Large intestine (tissue), 3 donors: Measurements from ENCODE around the gene LRRC45. TPM values are rescaled to one million over a fixed set of nuclear protein-coding genes. Genes with fewer than 3 reads are reported as not detected.

Source experiments
- DNase-seq, 2 donors: peaks; one replicate each; pipeline versions ENCODE4 v3.0.0 to v3.0.0-alpha.2; 2013
- H3K27ac ChIP-seq: one replicate; pipeline ENCODE4 v1.5.1; 2013; ENCODE audit warnings: low read length
- H3K27me3 ChIP-seq: 2 replicates; pipeline ENCODE4 v1.6.1; 2013; ENCODE audit warnings: low read length; ENCODE audit not compliant: control insufficient read depth, insufficient read depth
- H3K36me3 ChIP-seq: 2 replicates; pipeline ENCODE4 v1.6.1; 2013; ENCODE audit warnings: low read length; ENCODE audit not compliant: control insufficient read depth, insufficient read depth
- H3K4me1 ChIP-seq: one replicate; pipeline ENCODE4 v1.6.1; 2013; ENCODE audit warnings: low read length; ENCODE audit not compliant: control insufficient read depth, insufficient read depth
- H3K4me3 ChIP-seq: one replicate; pipeline ENCODE4 v1.5.1; 2013; ENCODE audit warnings: low read length
- H3K9me3 ChIP-seq: one replicate; pipeline ENCODE4 v1.6.1; 2013; ENCODE audit warnings: mild to moderate bottlenecking, low read depth, low read length, moderate library complexity; ENCODE audit not compliant: control insufficient read depth
- WGBS: methylation state at CpG from one replicate; pipeline ENCODE4 v1.1.5; 2013; ENCODE audit warnings: low lambda C conversion rate; ENCODE audit not compliant: insufficient coverage; 5-methylcytosine and 5-hydroxymethylcytosine counted together
- polyA plus RNA-seq: library from polyadenylated mRNA; unstranded; fragments of 120-200 nt; gene quantifications from one replicate; pipeline ENCODE4 v1.2.1, GENCODE V29; 2013

LRRC45 gene
- polyA plus RNA-seq, 1 donor: 14.4 TPM

- no peak overlapping the region for H3K4me3 ChIP-seq
- no peak for DNase-seq
- no CpG with 5 or more reads among the region's 25 CpGs for WGBS
- peaks cover 37% of the 10 kb centered on the region for H3K36me3 ChIP-seq
- H3K27ac ChIP-seq: no peak overlapping the region
- peaks cover 15% of the 10 kb centered on the region for H3K4me1 ChIP-seq
- H3K9me3 ChIP-seq: no peaks in the 10 kb centered on the region
- H3K27me3 ChIP-seq: no peaks in the 10 kb centered on the region
Measured at GRCh38 chr17:82047914-82048570, 24.9 kb downstream of the LRRC45 start.

GRCh38 chr17:82048571-82048971, 25.5 kb downstream of the LRRC45 start:
- H3K9me3 ChIP-seq: no peaks in the 10 kb centered on the region
- no peak overlapping the region for H3K4me3 ChIP-seq
- H3K27ac ChIP-seq: no peak overlapping the region
- peaks cover 18% of the 10 kb centered on the region for H3K4me1 ChIP-seq
- no peak for DNase-seq
- H3K36me3 ChIP-seq: peaks cover 42% of the 10 kb centered on the region
- no CpG with 5 or more reads among the region's 20 CpGs for WGBS
- no peaks in the 10 kb centered on the region for H3K27me3 ChIP-seq

GRCh38 chr17:82049106-82049505, 26.0 kb downstream of the LRRC45 start:
- H3K27ac ChIP-seq: no peak overlapping the region
- no peak overlapping the region for H3K4me3 ChIP-seq
- DNase-seq: no peak
- H3K27me3 ChIP-seq: no peaks in the 10 kb centered on the region
- peaks cover 48% of the 10 kb centered on the region for H3K36me3 ChIP-seq
- WGBS: 92% methylated on average over 2 of the region's 8 CpGs
- no peaks in the 10 kb centered on the region for H3K9me3 ChIP-seq
- H3K4me1 ChIP-seq: peaks cover 18% of the 10 kb centered on the region

DNA sequence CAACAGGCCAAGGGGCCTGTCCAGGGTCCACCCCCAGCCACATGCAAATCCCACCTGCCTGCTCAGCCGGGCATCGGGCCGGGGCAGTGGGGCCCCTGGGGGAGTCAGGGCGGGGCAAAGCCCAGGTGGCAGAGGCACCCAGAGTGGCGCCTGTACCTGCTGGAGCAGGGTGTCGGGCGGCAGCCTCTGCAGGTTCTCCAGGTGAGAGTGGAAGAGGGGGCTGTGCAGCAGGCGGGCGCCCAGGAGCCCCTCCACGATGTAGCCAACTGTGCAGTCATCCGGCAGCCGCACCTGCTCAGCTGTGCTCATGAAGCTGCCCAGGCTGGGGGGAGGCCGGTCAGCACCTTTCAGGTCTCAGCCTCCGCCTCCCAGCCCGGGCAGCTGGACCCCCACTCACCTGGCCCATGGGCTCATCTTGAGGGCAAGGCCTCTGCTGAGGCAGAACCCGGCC, 26.4 kb downstream of the LRRC45 start:
- no peaks in the 10 kb centered on the region for H3K27me3 ChIP-seq
- no peak overlapping the region for H3K27ac ChIP-seq
- H3K9me3 ChIP-seq: no peaks in the 10 kb centered on the region
- no CpG with 5 or more reads among the region's 16 CpGs for WGBS
- DNase-seq: no peak
- H3K36me3 ChIP-seq: peaks cover 52% of the 10 kb centered on the region
- H3K4me3 ChIP-seq: no peak overlapping the region
- peaks cover 18% of the 10 kb centered on the region for H3K4me1 ChIP-seq

- Histone ChIP-seq H3K4me3 (peak overlapping the region; percentile 69), H3K36me3 (peaks cover 59% of the 10 kb centered on the region), H3K27me3 (no peaks in the 10 kb centered on the region), H3K27ac (no peak overlapping the region), H3K9me3 (no peaks in the 10 kb centered on the region), H3K4me1 (peaks cover 18% of the 10 kb centered on the region)
- no peak for DNase-seq
- no CpG with 5 or more reads among the region's 28 CpGs for WGBS
Measured at GRCh38 chr17:82050152-82050760, 27.2 kb downstream of the LRRC45 start.

GRCh38 chr17:82050761-82051641, 27.9 kb downstream of the LRRC45 start:
- peak in 1 of 2 donors; percentile 32 for DNase-seq
- Histone ChIP-seq H3K27me3 (no peaks in the 10 kb centered on the region), H3K4me3 (peak overlapping the region; percentile 69), H3K4me1 (peaks cover 18% of the 10 kb centered on the region), H3K36me3 (peaks cover 65% of the 10 kb centered on the region), H3K9me3 (no peaks in the 10 kb centered on the region), H3K27ac (no peak overlapping the region)
- no CpG with 5 or more reads among the region's 79 CpGs for WGBS

DNA sequence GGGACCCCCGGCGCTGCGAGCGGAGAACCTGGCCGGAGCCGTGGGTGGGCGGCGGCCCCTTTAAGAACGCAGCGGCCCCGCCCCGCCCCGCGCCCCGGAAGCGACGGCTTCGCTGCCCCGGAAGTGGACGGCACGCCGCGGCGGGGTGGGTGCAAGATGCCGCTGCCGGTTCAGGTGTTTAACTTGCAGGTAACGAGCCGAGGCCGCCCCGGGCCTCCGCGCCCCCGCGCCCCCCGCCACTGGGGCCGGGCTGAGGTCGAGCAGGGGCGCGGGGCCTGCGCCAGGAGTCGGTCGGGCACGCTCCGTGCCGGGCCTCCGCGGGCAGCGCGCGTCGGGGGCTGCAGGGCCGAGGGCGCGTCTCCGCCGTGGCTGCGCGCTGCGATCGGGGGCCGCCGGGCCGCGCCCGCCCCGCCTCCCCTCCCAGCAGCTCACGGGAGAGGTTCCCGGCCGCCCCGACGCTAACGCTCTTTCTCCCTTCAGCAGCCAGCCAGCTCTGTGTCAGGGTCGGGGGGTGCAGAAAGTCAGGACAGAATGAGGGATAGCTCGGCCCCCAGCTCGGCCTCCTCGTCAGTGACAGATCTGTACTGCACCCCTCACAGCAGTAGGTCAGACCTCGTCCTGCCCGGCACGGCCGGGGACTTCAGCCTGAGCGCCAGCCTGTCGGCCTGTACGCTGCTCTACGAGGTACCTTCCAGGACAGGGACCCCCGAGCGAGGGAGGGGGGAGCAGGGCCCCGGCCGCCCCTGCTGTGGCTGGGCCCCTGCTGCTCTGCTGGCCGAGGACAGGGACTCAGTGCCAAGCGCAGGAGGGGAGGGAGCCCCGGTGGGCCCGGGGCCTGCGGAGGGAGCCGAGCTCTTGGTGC, 28.9 kb downstream of the LRRC45 start, which contains the start of the genes GPS1 and RFNG:
GPS1 (plus strand) TSS at position 123 of the 862 bp plus-strand sequence; CDS start at position 157, 34 bp downstream.
RFNG (minus strand) TSS at position 36 of the 862 bp plus-strand sequence. CDS start 45 bp downstream, outside the sequence.
- no peaks in the 10 kb centered on the region for H3K9me3 ChIP-seq
- peaks cover 18% of the 10 kb centered on the region for H3K4me1 ChIP-seq
- H3K36me3 ChIP-seq: peaks cover 72% of the 10 kb centered on the region
- WGBS: no CpG with 5 or more reads among the region's 94 CpGs
- H3K27me3 ChIP-seq: no peaks in the 10 kb centered on the region
- DNase-seq: peak; percentile 56 to 79
- peak within 1 kb of the TSS; percentile 73 for H3K4me3 ChIP-seq
- H3K27ac ChIP-seq: no peak within 1 kb of the TSS

GRCh38 chr17:82052638-82053059, 29.5 kb downstream of the LRRC45 start:
- no peak for DNase-seq
- peaks cover 72% of the 10 kb centered on the region for H3K36me3 ChIP-seq
- peaks cover 18% of the 10 kb centered on the region for H3K4me1 ChIP-seq
- no peaks in the 10 kb centered on the region for H3K9me3 ChIP-seq
- no peaks in the 10 kb centered on the region for H3K27me3 ChIP-seq
- H3K27ac ChIP-seq: no peak overlapping the region
- peak overlapping the region; percentile 73 for H3K4me3 ChIP-seq
- no CpG with 5 or more reads among the region's 19 CpGs for WGBS

DNA sequence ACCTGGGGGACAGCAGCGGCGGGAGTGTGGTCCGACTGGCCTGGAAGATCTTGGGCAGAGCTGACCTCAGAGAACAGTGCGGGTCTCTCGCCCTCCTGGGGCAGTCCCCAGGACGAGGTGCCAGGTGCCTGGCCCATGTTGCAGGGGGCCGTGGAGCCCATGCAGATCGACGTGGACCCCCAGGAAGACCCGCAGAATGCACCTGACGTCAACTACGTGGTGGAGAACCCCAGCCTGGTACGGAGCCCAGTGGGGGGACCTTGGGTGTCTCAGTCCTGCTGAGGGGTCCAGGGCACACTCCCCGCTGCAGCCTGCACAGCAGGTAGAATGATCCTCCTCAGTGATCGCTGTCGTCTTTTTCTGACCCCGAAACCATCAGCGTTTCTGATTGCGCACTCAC, 30.0 kb downstream of the LRRC45 start:
- Histone ChIP-seq H3K4me1 (peaks cover 18% of the 10 kb centered on the region), H3K27ac (no peak overlapping the region), H3K4me3 (peak overlapping the region; percentile 73), H3K36me3 (peaks cover 72% of the 10 kb centered on the region), H3K27me3 (no peaks in the 10 kb centered on the region), H3K9me3 (no peaks in the 10 kb centered on the region)
- 100% methylated on average over 2 of the region's 19 CpGs for WGBS
- DNase-seq: no peak
